ENCODE results near the gene RASSF10. TPM values are rescaled to one million over a fixed set of nuclear protein-coding genes. Genes with fewer than 3 reads are reported as not detected.

RASSF10 gene
- polyA plus RNA-seq, 3 donors, result not detected

DNA sequence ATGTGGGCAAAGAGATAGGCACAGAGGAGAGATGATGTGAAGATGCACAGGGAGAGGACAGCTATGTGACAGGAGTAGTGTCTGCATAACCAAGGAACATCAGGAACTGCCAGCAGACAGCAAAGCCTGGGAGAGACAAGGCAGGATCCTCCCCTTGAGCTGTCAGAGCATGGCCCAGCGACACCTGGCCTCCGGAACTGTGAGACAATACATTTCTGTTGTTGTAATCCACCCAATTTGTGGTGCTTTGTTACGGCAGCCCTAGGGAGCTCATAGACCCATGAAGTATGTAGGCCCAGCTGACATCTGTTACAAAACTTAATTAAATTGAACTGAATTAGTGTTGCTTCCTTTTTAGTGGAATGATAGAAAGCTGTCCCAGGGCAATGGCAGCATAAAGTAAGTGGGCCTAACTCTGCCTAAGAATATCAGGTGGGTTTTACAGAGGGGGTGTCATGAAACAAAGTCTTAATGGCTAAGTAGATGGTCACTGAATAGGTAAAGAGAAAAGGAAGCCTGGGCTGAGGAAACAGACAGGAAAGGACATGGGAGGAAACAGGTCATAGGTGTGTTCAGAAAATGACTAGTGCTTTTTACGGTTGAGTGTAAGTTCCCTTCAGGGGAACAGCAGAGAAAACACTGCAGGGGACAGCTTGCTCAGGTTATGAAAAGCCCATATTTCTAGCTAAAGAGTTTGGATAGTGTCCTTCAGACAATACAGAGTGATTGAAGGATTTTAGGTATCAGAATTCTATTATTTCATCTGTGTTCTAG lies 24.8 kb downstream of the RASSF10 start:
- H3K79me2 ChIP-seq (ENCODE audit: insufficient read depth, low read length), result no peaks in the 10 kb centered on the region
- H4K20me1 ChIP-seq (ENCODE audit: insufficient read depth, low read length), result no peaks in the 10 kb centered on the region
- H3K36me3 Mint-ChIP-seq, result no peaks in the 10 kb centered on the region
- H3K9ac ChIP-seq (ENCODE audit: insufficient read depth, low read length, poor library complexity, severe bottlenecking), result no peak overlapping the region
- no peak overlapping the region for H3K4me3 Mint-ChIP-seq
- no peaks in the 10 kb centered on the region for H3K9me3 Mint-ChIP-seq
- no peaks in the 10 kb centered on the region for H3K9me3 ChIP-seq (replicated peaks in 1 of 2; ENCODE audit: control insufficient read depth in 1 of 2, insufficient read depth in 1 of 2, low read length in 2 of 2)
- no peaks in the 10 kb centered on the region for H3K27me3 ChIP-seq (ENCODE audit: control insufficient read depth in 2 of 2, insufficient read depth in 2 of 2, low read length in 2 of 2)
- TF ChIP-seq, protein P1, sequence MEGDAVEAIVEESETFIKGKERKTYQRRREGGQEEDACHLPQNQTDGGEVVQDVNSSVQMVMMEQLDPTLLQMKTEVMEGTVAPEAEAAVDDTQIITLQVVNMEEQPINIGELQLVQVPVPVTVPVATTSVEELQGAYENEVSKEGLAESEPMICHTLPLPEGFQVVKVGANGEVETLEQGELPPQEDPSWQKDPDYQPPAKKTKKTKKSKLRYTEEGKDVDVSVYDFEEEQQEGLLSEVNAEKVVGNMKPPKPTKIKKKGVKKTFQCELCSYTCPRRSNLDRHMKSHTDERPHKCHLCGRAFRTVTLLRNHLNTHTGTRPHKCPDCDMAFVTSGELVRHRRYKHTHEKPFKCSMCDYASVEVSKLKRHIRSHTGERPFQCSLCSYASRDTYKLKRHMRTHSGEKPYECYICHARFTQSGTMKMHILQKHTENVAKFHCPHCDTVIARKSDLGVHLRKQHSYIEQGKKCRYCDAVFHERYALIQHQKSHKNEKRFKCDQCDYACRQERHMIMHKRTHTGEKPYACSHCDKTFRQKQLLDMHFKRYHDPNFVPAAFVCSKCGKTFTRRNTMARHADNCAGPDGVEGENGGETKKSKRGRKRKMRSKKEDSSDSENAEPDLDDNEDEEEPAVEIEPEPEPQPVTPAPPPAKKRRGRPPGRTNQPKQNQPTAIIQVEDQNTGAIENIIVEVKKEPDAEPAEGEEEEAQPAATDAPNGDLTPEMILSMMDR (IDR thresholded peaks at IDR 0.05), result no peak
- H3K4me2 ChIP-seq (replicated peaks; ENCODE audit: extremely low read depth, low read length, poor library complexity, severe bottlenecking), result no peak overlapping the region
- no peaks in the 10 kb centered on the region for H3K36me3 ChIP-seq (replicated peaks in 1 of 2; ENCODE audit: control insufficient read depth in 1 of 2, insufficient read depth in 2 of 2, low read length in 2 of 2)
- H3K4me1 Mint-ChIP-seq, result no peaks in the 10 kb centered on the region
- intact Hi-C loops (cut with micrococcal nuclease), result no loop called here
- WGBS (ENCODE audit: insufficient coverage), result 77% methylated on average over 3 of the region's 4 CpGs
- no peak overlapping the region for H3K4me3 ChIP-seq (replicated peaks in 1 of 3; ENCODE audit: low read depth in 2 of 3, low read length in 3 of 3)
- DNase-seq, result no peak
- H3K4me1 ChIP-seq (ENCODE audit: control insufficient read depth in 1 of 2, insufficient read depth in 2 of 2, low read length in 2 of 2), result no peaks in the 10 kb centered on the region
- H3K27ac ChIP-seq (ENCODE audit: low read depth in 1 of 2, low read length in 2 of 2), result no peak overlapping the region
- no peak overlapping the region for H2AFZ ChIP-seq (ENCODE audit: insufficient read depth, low read depth, low read length, poor library complexity, severe bottlenecking)
- H3K27ac Mint-ChIP-seq, result peak overlapping the region in 1 of 7 donors; percentile 5
- H3K27me3 Mint-ChIP-seq (ENCODE audit: low read depth in 3 of 3), result peaks cover 0 to 7% (median 2%) of the 10 kb centered on the region in 3 donors

DNA sequence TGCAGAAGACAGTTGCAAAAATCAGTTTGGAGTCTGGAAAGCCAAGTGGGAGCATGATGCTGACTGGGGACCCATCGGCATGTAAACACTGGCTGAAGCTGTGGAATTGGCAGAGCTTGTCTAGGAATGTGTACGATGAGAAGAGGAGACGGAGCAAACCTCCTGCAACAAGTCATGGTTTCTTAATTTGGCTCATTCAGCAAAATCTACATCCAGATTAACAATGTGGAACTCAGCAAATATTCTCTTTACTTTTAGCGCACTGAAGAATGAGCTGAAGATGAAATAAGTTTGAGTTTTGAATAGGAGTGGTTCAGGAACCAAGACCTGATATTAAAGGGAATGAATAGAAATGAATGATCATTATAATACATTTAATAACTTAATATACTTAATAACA lies 26.6 kb downstream of the RASSF10 start:
- Histone ChIP-seq H3K9me3 (replicated peaks in 1 of 2; ENCODE audit: control insufficient read depth in 1 of 2, insufficient read depth in 1 of 2, low read length in 2 of 2) (no peaks in the 10 kb centered on the region), H3K27me3 (ENCODE audit: control insufficient read depth in 2 of 2, insufficient read depth in 2 of 2, low read length in 2 of 2) (no peaks in the 10 kb centered on the region), H3K36me3 (replicated peaks in 1 of 2; ENCODE audit: control insufficient read depth in 1 of 2, insufficient read depth in 2 of 2, low read length in 2 of 2) (no peaks in the 10 kb centered on the region), H2AFZ (ENCODE audit: insufficient read depth, low read depth, low read length, poor library complexity, severe bottlenecking) (no peak overlapping the region), H3K79me2 (ENCODE audit: insufficient read depth, low read length) (no peaks in the 10 kb centered on the region), H4K20me1 (ENCODE audit: insufficient read depth, low read length) (no peaks in the 10 kb centered on the region), H3K4me1 (ENCODE audit: control insufficient read depth in 1 of 2, insufficient read depth in 2 of 2, low read length in 2 of 2) (no peaks in the 10 kb centered on the region), H3K9ac (ENCODE audit: insufficient read depth, low read length, poor library complexity, severe bottlenecking) (no peak overlapping the region), H3K27ac (ENCODE audit: low read depth in 1 of 2, low read length in 2 of 2) (no peak overlapping the region), H3K4me2 (replicated peaks; ENCODE audit: extremely low read depth, low read length, poor library complexity, severe bottlenecking) (no peak overlapping the region), H3K4me3 (replicated peaks in 1 of 3; ENCODE audit: low read depth in 2 of 3, low read length in 3 of 3) (no peak overlapping the region)
- Mint-ChIP-seq H3K27me3 (ENCODE audit: low read depth in 3 of 3) (peaks cover 2 to 7% (median 2%) of the 10 kb centered on the region in 3 donors), H3K4me3 (no peak overlapping the region), H3K36me3 (no peaks in the 10 kb centered on the region), H3K4me1 (no peaks in the 10 kb centered on the region), H3K9me3 (no peaks in the 10 kb centered on the region), H3K27ac (no peak overlapping the region)
- 100% methylated on average over 1 of the region's 4 CpGs for WGBS (ENCODE audit: insufficient coverage)
- TF ChIP-seq, protein P1 (IDR thresholded peaks at IDR 0.05), result no peak
- no peak for DNase-seq
- intact Hi-C loops (cut with micrococcal nuclease), result no loop called here
